ENCODE measurements around the gene POMT1.

POMT1 gene

GRCh38 chr9:131552030-131552429 lies 49.3 kb downstream of the POMT1 start:
- Histone ChIP-seq H3K4me3 (ENCODE audit: low read length) (no peak overlapping the region), H3K27me3 (ENCODE audit: control insufficient read depth, insufficient read depth, low read length) (peaks cover 65% of the 10 kb centered on the region), H3K36me3 (ENCODE audit: insufficient read depth, low read length) (no peaks in the 10 kb centered on the region), H3K9me3 (replicated peaks; ENCODE audit: low read length) (no peaks in the 10 kb centered on the region), H3K4me2 (ENCODE audit: low read length) (no peak overlapping the region), H3K4me1 (ENCODE audit: control insufficient read depth, insufficient read depth, low read length) (no peaks in the 10 kb centered on the region), H3K9ac (ENCODE audit: low read depth, low read length) (no peak overlapping the region)

GRCh38 chr9:131554087-131554842 lies 51.5 kb downstream of the POMT1 start:
- Histone ChIP-seq H3K4me2 (ENCODE audit: low read length) (no peak overlapping the region), H3K36me3 (ENCODE audit: insufficient read depth, low read length) (no peaks in the 10 kb centered on the region), H3K27me3 (ENCODE audit: control insufficient read depth, insufficient read depth, low read length) (peaks cover 49% of the 10 kb centered on the region), H3K9ac (ENCODE audit: low read depth, low read length) (no peak overlapping the region), H3K4me3 (ENCODE audit: low read length) (no peak overlapping the region), H3K4me1 (ENCODE audit: control insufficient read depth, insufficient read depth, low read length) (no peaks in the 10 kb centered on the region), H3K9me3 (replicated peaks; ENCODE audit: low read length) (no peaks in the 10 kb centered on the region)

GRCh38 chr9:131554843-131555351 lies 52.2 kb downstream of the POMT1 start:
- Histone ChIP-seq H3K9me3 (replicated peaks; ENCODE audit: low read length) (no peaks in the 10 kb centered on the region), H3K4me1 (ENCODE audit: control insufficient read depth, insufficient read depth, low read length) (no peaks in the 10 kb centered on the region), H3K9ac (ENCODE audit: low read depth, low read length) (no peak overlapping the region), H3K4me2 (ENCODE audit: low read length) (no peak overlapping the region), H3K36me3 (ENCODE audit: insufficient read depth, low read length) (no peaks in the 10 kb centered on the region), H3K27me3 (ENCODE audit: control insufficient read depth, insufficient read depth, low read length) (peaks cover 44% of the 10 kb centered on the region), H3K4me3 (ENCODE audit: low read length) (no peak overlapping the region)

GRCh38 chr9:131555841-131556673 lies 53.3 kb downstream of the POMT1 start:
- H3K4me2 ChIP-seq (ENCODE audit: low read length), result no peak overlapping the region
- H3K4me3 ChIP-seq (ENCODE audit: low read length), result no peak overlapping the region
- H3K4me1 ChIP-seq (ENCODE audit: control insufficient read depth, insufficient read depth, low read length), result no peaks in the 10 kb centered on the region
- no peak overlapping the region for H3K9ac ChIP-seq (ENCODE audit: low read depth, low read length)
- peaks cover 38% of the 10 kb centered on the region for H3K27me3 ChIP-seq (ENCODE audit: control insufficient read depth, insufficient read depth, low read length)
- no peaks in the 10 kb centered on the region for H3K36me3 ChIP-seq (ENCODE audit: insufficient read depth, low read length)
- no peaks in the 10 kb centered on the region for H3K9me3 ChIP-seq (replicated peaks; ENCODE audit: low read length)

- no peaks in the 10 kb centered on the region for H3K36me3 ChIP-seq (ENCODE audit: insufficient read depth, low read length)
- H3K4me1 ChIP-seq (ENCODE audit: control insufficient read depth, insufficient read depth, low read length), result no peaks in the 10 kb centered on the region
- peaks cover 32% of the 10 kb centered on the region for H3K27me3 ChIP-seq (ENCODE audit: control insufficient read depth, insufficient read depth, low read length)
- H3K4me2 ChIP-seq (ENCODE audit: low read length), result no peak overlapping the region
- no peaks in the 10 kb centered on the region for H3K9me3 ChIP-seq (replicated peaks; ENCODE audit: low read length)
- H3K9ac ChIP-seq (ENCODE audit: low read depth, low read length), result no peak overlapping the region
- H3K4me3 ChIP-seq (ENCODE audit: low read length), result no peak overlapping the region
Measured at GRCh38 chr9:131557855-131558548, 55.3 kb downstream of the POMT1 start.

GRCh38 chr9:131559421-131560000 lies 56.8 kb downstream of the POMT1 start:
- no peaks in the 10 kb centered on the region for H3K9me3 ChIP-seq (replicated peaks; ENCODE audit: low read length)
- H3K4me3 ChIP-seq (ENCODE audit: low read length), result no peak overlapping the region
- H3K9ac ChIP-seq (ENCODE audit: low read depth, low read length), result no peak overlapping the region
- H3K36me3 ChIP-seq (ENCODE audit: insufficient read depth, low read length), result no peaks in the 10 kb centered on the region
- H3K27me3 ChIP-seq (ENCODE audit: control insufficient read depth, insufficient read depth, low read length), result peaks cover 19% of the 10 kb centered on the region
- no peaks in the 10 kb centered on the region for H3K4me1 ChIP-seq (ENCODE audit: control insufficient read depth, insufficient read depth, low read length)
- no peak overlapping the region for H3K4me2 ChIP-seq (ENCODE audit: low read length)

- no peaks in the 10 kb centered on the region for H3K4me1 ChIP-seq (ENCODE audit: control insufficient read depth, insufficient read depth, low read length)
- no peaks in the 10 kb centered on the region for H3K36me3 ChIP-seq (ENCODE audit: insufficient read depth, low read length)
- no peak overlapping the region for H3K4me3 ChIP-seq (ENCODE audit: low read length)
- H3K27me3 ChIP-seq (ENCODE audit: control insufficient read depth, insufficient read depth, low read length), result no peaks in the 10 kb centered on the region
- no peak overlapping the region for H3K9ac ChIP-seq (ENCODE audit: low read depth, low read length)
- H3K4me2 ChIP-seq (ENCODE audit: low read length), result no peak overlapping the region
- H3K9me3 ChIP-seq (replicated peaks; ENCODE audit: low read length), result no peaks in the 10 kb centered on the region
Measured at GRCh38 chr9:131562032-131562959, 59.6 kb downstream of the POMT1 start.

GRCh38 chr9:131565369-131565768 lies 62.7 kb downstream of the POMT1 start:
- Histone ChIP-seq H3K36me3 (ENCODE audit: insufficient read depth, low read length) (peaks cover 5% of the 10 kb centered on the region), H3K4me1 (ENCODE audit: control insufficient read depth, insufficient read depth, low read length) (no peaks in the 10 kb centered on the region), H3K9me3 (replicated peaks; ENCODE audit: low read length) (no peaks in the 10 kb centered on the region), H3K4me3 (ENCODE audit: low read length) (no peak overlapping the region), H3K9ac (ENCODE audit: low read depth, low read length) (no peak overlapping the region), H3K27me3 (ENCODE audit: control insufficient read depth, insufficient read depth, low read length) (no peaks in the 10 kb centered on the region), H3K4me2 (ENCODE audit: low read length) (no peak overlapping the region)

- Histone ChIP-seq H3K4me2 (ENCODE audit: low read length) (no peak overlapping the region), H3K27me3 (ENCODE audit: control insufficient read depth, insufficient read depth, low read length) (no peaks in the 10 kb centered on the region), H3K9ac (ENCODE audit: low read depth, low read length) (no peak overlapping the region), H3K4me1 (ENCODE audit: control insufficient read depth, insufficient read depth, low read length) (no peaks in the 10 kb centered on the region), H3K36me3 (ENCODE audit: insufficient read depth, low read length) (peaks cover 5% of the 10 kb centered on the region), H3K4me3 (ENCODE audit: low read length) (no peak overlapping the region), H3K9me3 (replicated peaks; ENCODE audit: low read length) (no peaks in the 10 kb centered on the region)
Measured at GRCh38 chr9:131566158-131566557, 63.4 kb downstream of the POMT1 start.

GRCh38 chr9:131567910-131568309 lies 65.2 kb downstream of the POMT1 start:
- H3K27me3 ChIP-seq (ENCODE audit: control insufficient read depth, insufficient read depth, low read length), result no peaks in the 10 kb centered on the region
- H3K36me3 ChIP-seq (ENCODE audit: insufficient read depth, low read length), result peaks cover 5% of the 10 kb centered on the region
- no peak overlapping the region for H3K4me3 ChIP-seq (ENCODE audit: low read length)
- no peaks in the 10 kb centered on the region for H3K4me1 ChIP-seq (ENCODE audit: control insufficient read depth, insufficient read depth, low read length)
- no peaks in the 10 kb centered on the region for H3K9me3 ChIP-seq (replicated peaks; ENCODE audit: low read length)
- no peak overlapping the region for H3K9ac ChIP-seq (ENCODE audit: low read depth, low read length)
- no peak overlapping the region for H3K4me2 ChIP-seq (ENCODE audit: low read length)
